GM23248 (cell line): ENCODE data around the gene ZNF236.

Experiments used
- EZH2 ChIP-seq: fragments of 200-600 bp; sonication (generic); IDR thresholded peaks from 2 replicates; pipeline ENCODE4 v1.6.1; 2018; ENCODE audit warnings: antibody characterized with exemption, mild to moderate bottlenecking; ENCODE audit not compliant: insufficient read depth, poor library complexity, severe bottlenecking
- EZH2phosphoT487 ChIP-seq: fragments of 200-600 bp; sonication (generic); IDR thresholded peaks from 2 replicates; pipeline ENCODE4 v1.6.1; 2018; ENCODE audit warnings: antibody characterized with exemption, moderate library complexity, mild to moderate bottlenecking, low read depth; ENCODE audit not compliant: insufficient read depth

GRCh38 chr18:76785872-76786271 lies 36.5 kb upstream of the ZNF236 start:
- TF ChIP-seq EZH2 (no peak), EZH2phosphoT487 (no peak)
